Liver (tissue), 9 donors: ENCODE data around the gene TOE1. TPM values are rescaled to one million over a fixed set of nuclear protein-coding genes. Genes with fewer than 3 reads are reported as not detected.

Experiments
- DNase-seq: peaks from one replicate; pipeline ENCODE4 v3.0.0-alpha.2; 2017; ENCODE audit warnings: low spot score
- H3K27ac ChIP-seq, 2 donors: one replicate each; pipeline ENCODE4 v1.7.0; 2013; ENCODE audit warnings: inconsistent platforms in 2 of 2, low read length in 2 of 2, control low read depth in 1 of 2, low read depth in 1 of 2, mild to moderate bottlenecking in 1 of 2
- H3K27me3 ChIP-seq, 4 donors: one replicate each; pipeline versions ENCODE4 v1.6.1 to v1.7.0; 2013; ENCODE audit warnings: low read length in 3 of 4, inconsistent platforms in 1 of 4, mild to moderate bottlenecking in 1 of 4, moderate library complexity in 1 of 4; ENCODE audit not compliant: control insufficient read depth in 4 of 4, insufficient read depth in 4 of 4
- H3K36me3 ChIP-seq, 4 donors: one replicate each; pipeline versions ENCODE4 v1.6.1 to v1.7.0; 2013; ENCODE audit warnings: low read length in 3 of 4, mild to moderate bottlenecking in 3 of 4, low read depth in 1 of 4, moderate library complexity in 1 of 4; ENCODE audit not compliant: control insufficient read depth in 4 of 4, insufficient read depth in 3 of 4
- H3K4me1 ChIP-seq, 4 donors: one replicate each; pipeline versions ENCODE4 v1.6.1 to v1.7.0; 2013; ENCODE audit warnings: low read length in 3 of 4, mild to moderate bottlenecking in 3 of 4, moderate library complexity in 1 of 4; ENCODE audit not compliant: control insufficient read depth in 4 of 4, insufficient read depth in 4 of 4
- H3K4me3 ChIP-seq, 3 donors: one replicate each; pipeline versions ENCODE4 v1.6.1 to v1.7.0; 2013; ENCODE audit warnings: low read length in 3 of 3, control low read depth in 1 of 3, low read depth in 1 of 3, mild to moderate bottlenecking in 1 of 3
- H3K9ac ChIP-seq, 2 donors: one replicate each; pipeline ENCODE4 v1.7.0; 2013; ENCODE audit warnings: low read length in 2 of 2, mild to moderate bottlenecking in 2 of 2, moderate library complexity in 2 of 2, control low read depth in 1 of 2, low read depth in 1 of 2
- H3K9me3 ChIP-seq, 4 donors: one replicate each; pipeline versions ENCODE4 v1.6.1 to v1.7.0; 2013; ENCODE audit warnings: low read length in 3 of 4; ENCODE audit not compliant: control insufficient read depth in 4 of 4
- EGR1 ChIP-seq, 2 donors: IDR thresholded peaks; 2 replicates each; pipeline ENCODE4 v1.6.1; 2016 to 2018; ENCODE audit warnings: antibody characterized with exemption in 2 of 2, low read depth in 2 of 2
- FOXA1 ChIP-seq: IDR thresholded peaks from 2 replicates; pipeline ENCODE4 v1.6.1; 2016; ENCODE audit warnings: antibody characterized with exemption
- FOXA2 ChIP-seq: IDR thresholded peaks from 2 replicates; pipeline ENCODE4 v1.6.1; 2016; ENCODE audit warnings: antibody characterized with exemption
- GABPA ChIP-seq, 2 donors: IDR thresholded peaks in 1 of 2; conservative IDR thresholded peaks in 1 of 2; 2 replicates each; pipeline ENCODE4 v1.6.1; 2016; ENCODE audit warnings: antibody characterized with exemption in 2 of 2, mild to moderate bottlenecking in 1 of 2, moderate library complexity in 1 of 2
- HNF4A ChIP-seq, 2 donors: conservative IDR thresholded peaks; 2 replicates each; pipeline ENCODE4 v1.6.1; 2016; ENCODE audit warnings: antibody characterized with exemption in 2 of 2, mild to moderate bottlenecking in 2 of 2
- HNF4G ChIP-seq: IDR thresholded peaks from 2 replicates; pipeline ENCODE4 v1.6.1; 2016; ENCODE audit warnings: antibody characterized with exemption
- JUND ChIP-seq, 2 donors: IDR thresholded peaks; 2 replicates each; pipeline ENCODE4 v1.6.1; 2016; ENCODE audit warnings: antibody characterized with exemption in 2 of 2
- NR2F2 ChIP-seq: IDR thresholded peaks from 2 replicates; pipeline ENCODE4 v1.6.1; 2016; ENCODE audit warnings: antibody characterized with exemption
- RAD21 ChIP-seq, 2 donors: IDR thresholded peaks; 2 replicates each; pipeline ENCODE4 v1.6.1; 2016; ENCODE audit warnings: antibody characterized with exemption in 2 of 2, mild to moderate bottlenecking in 2 of 2
- RXRA ChIP-seq, 2 donors: IDR thresholded peaks; 2 replicates each; pipeline ENCODE4 v1.6.1; 2017 to 2018; ENCODE audit warnings: antibody characterized with exemption in 2 of 2, mild to moderate bottlenecking in 1 of 2
- SP1 ChIP-seq: IDR thresholded peaks from 2 replicates; pipeline ENCODE4 v1.6.1; 2018; ENCODE audit warnings: antibody characterized with exemption, mild to moderate bottlenecking
- TAF1 ChIP-seq: conservative IDR thresholded peaks from 2 replicates; pipeline ENCODE4 v1.6.1; 2016; ENCODE audit warnings: antibody characterized with exemption, mild to moderate bottlenecking
- YY1 ChIP-seq: IDR thresholded peaks from 2 replicates; pipeline ENCODE4 v1.6.1; 2016; ENCODE audit warnings: antibody characterized with exemption, mild to moderate bottlenecking
- WGBS: extraction: QIAGEN DNeasy Blood & Tissue Kit; methylation state at CpG from one replicate; pipeline ENCODE4 v1.1.7; 2013; 5-methylcytosine and 5-hydroxymethylcytosine counted together
- polyA plus RNA-seq, 2 donors: library from polyadenylated mRNA; stranded (reverse) in 1 of 2; unstranded in 1 of 2; fragments of 200-250 nt in 1 of 2; fragments of >200 nt in 1 of 2; fragmentation: Nextera tagmentation in 1 of 2; extraction: Ambion mirVana in 1 of 2; gene quantifications; one replicate each; pipeline versions ENCODE4 v1.2.1 to v1.2.3, GENCODE V29; 2013 to 2015
- total RNA-seq, 2 donors: library from RNA; depleted of rRNA; stranded (reverse); fragments of >200 nt; gene quantifications; one replicate each; pipeline ENCODE4 v1.2.3, GENCODE V29; 2014
- TF ChIP-seq, protein P1 (sequence below): IDR thresholded peaks from 2 replicates; pipeline ENCODE4 v1.6.1; 2016; ENCODE audit warnings: antibody characterized with exemption
- TF ChIP-seq, protein P2 (sequence below): IDR thresholded peaks from 2 replicates; pipeline ENCODE4 v1.6.1; 2016; ENCODE audit warnings: antibody characterized with exemption
- TF ChIP-seq, protein P3 (sequence below): IDR thresholded peaks from 2 replicates; pipeline ENCODE4 v1.6.1; 2016; ENCODE audit warnings: antibody characterized with exemption, mild to moderate bottlenecking
- donor health status: healthy.
- donor health status: healthy.
- donor health status: healthy.
- donor health status: healthy.
- donor health status: healthy.

TOE1 gene
- total and polyA plus RNA-seq, 4 donors = 3.5 to 9.1 (median 5.8) TPM

DNA sequence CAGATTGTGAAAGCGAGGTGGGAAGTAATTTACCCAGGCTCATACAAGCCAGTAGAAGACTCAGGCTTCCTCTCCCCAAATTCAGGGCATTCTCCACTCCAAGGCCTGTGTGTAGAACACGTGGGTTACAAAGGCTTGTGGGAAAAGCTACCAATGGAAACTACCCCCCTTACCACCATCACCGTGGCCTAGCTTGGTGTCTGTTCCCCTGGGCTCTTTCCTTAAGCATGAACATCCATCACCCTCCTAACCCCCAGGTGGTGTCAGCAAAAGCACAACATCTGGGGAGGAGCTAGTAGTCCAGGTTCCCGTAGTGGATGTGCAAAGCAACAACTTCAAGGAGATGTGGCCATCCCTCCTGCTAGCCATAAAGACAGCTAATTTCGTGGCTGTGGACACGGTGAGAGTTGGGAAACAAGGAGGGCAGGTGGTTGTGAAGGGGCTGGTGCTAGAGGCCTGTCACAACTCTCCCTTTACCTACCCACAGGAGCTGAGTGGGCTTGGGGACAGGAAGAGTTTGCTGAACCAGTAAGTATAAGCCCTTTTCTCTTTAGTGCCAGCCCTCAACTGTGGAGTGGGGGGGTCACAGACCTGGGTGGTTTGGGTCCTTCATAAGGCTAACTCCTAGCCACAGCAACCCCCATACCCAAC, 971 bp downstream of the TOE1 start:
- peak overlapping the region; percentile 97 to 98 for H3K27ac ChIP-seq
- peak overlapping the region; percentile 66 to 84 for H3K9ac ChIP-seq
- H3K4me3 ChIP-seq = peak overlapping the region; percentile 79 to 98 (median 80)
- H3K4me1 ChIP-seq = peaks cover 3 to 25% (median 17%) of the 10 kb centered on the region in 4 donors
- no peak for DNase-seq
- TF ChIP-seq RXRA (IDR thresholded peaks at IDR 0.05) = no peak
- TF ChIP-seq TAF1 = no peak
- TF ChIP-seq, protein P1, sequence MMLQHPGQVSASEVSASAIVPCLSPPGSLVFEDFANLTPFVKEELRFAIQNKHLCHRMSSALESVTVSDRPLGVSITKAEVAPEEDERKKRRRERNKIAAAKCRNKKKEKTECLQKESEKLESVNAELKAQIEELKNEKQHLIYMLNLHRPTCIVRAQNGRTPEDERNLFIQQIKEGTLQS = no peak
- no peak for TF ChIP-seq FOXA1
- no peak for TF ChIP-seq JUND (IDR thresholded peaks at IDR 0.05)
- TF ChIP-seq YY1 = no peak
- no peak for TF ChIP-seq HNF4A (conservative IDR thresholded peaks at IDR 0.05)
- no peak for TF ChIP-seq RAD21 (IDR thresholded peaks at IDR 0.05)
- peaks cover 6 to 43% (median 20%) of the 10 kb centered on the region in 4 donors for H3K36me3 ChIP-seq
- no peaks in the 10 kb centered on the region for H3K9me3 ChIP-seq
- no peaks in the 10 kb centered on the region for H3K27me3 ChIP-seq
- 32% methylated on average over 6 of the region's 6 CpGs for WGBS

DNA sequence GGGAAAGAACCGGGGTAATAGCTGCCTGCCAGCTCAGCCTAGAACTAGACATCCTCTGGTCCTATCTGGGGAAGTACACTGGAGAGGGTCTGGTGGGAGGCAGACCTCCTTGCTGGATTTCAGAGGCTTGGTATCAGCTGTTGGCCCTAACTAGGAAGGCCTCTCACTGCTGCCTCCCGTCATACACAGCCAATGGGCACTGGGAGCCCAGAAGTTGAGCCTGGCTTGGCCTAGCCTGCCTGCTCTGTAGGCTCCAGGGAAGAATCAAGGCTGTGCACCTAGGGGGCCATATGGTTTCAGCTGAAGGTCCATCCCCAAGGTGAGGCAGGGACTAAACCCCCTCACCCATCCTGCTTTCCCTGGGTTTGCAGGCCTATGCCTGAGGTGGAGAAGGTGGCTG, 4.5 kb downstream of the TOE1 start:
- no peak overlapping the region for H3K27ac ChIP-seq
- peaks cover 6 to 49% (median 23%) of the 10 kb centered on the region in 4 donors for H3K36me3 ChIP-seq
- no peak for DNase-seq
- H3K4me3 ChIP-seq = no peak overlapping the region
- H3K4me1 ChIP-seq = peaks cover 3 to 25% (median 23%) of the 10 kb centered on the region in 4 donors
- TF ChIP-seq GABPA (IDR thresholded peaks at IDR 0.05 in 1 of 2, conservative IDR thresholded peaks at IDR 0.05 in 1 of 2) (no peak), HNF4A (conservative IDR thresholded peaks at IDR 0.05) (no peak), SP1 (no peak), HNF4G (no peak), FOXA2 (no peak), RAD21 (IDR thresholded peaks at IDR 0.05) (no peak), FOXA1 (no peak), RXRA (IDR thresholded peaks at IDR 0.05) (no peak), NR2F2 (no peak), EGR1 (IDR thresholded peaks at IDR 0.05; ENCODE audit: low read depth in 2 of 2) (no peak), YY1 (no peak), JUND (IDR thresholded peaks at IDR 0.05) (no peak)
- TF ChIP-seq, protein P2, sequence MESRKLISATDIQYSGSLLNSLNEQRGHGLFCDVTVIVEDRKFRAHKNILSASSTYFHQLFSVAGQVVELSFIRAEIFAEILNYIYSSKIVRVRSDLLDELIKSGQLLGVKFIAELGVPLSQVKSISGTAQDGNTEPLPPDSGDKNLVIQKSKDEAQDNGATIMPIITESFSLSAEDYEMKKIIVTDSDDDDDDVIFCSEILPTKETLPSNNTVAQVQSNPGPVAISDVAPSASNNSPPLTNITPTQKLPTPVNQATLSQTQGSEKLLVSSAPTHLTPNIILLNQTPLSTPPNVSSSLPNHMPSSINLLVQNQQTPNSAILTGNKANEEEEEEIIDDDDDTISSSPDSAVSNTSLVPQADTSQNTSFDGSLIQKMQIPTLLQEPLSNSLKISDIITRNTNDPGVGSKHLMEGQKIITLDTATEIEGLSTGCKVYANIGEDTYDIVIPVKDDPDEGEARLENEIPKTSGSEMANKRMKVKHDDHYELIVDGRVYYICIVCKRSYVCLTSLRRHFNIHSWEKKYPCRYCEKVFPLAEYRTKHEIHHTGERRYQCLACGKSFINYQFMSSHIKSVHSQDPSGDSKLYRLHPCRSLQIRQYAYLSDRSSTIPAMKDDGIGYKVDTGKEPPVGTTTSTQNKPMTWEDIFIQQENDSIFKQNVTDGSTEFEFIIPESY = no peak
- TF ChIP-seq, protein P1 = no peak
- TF ChIP-seq, protein P3, sequence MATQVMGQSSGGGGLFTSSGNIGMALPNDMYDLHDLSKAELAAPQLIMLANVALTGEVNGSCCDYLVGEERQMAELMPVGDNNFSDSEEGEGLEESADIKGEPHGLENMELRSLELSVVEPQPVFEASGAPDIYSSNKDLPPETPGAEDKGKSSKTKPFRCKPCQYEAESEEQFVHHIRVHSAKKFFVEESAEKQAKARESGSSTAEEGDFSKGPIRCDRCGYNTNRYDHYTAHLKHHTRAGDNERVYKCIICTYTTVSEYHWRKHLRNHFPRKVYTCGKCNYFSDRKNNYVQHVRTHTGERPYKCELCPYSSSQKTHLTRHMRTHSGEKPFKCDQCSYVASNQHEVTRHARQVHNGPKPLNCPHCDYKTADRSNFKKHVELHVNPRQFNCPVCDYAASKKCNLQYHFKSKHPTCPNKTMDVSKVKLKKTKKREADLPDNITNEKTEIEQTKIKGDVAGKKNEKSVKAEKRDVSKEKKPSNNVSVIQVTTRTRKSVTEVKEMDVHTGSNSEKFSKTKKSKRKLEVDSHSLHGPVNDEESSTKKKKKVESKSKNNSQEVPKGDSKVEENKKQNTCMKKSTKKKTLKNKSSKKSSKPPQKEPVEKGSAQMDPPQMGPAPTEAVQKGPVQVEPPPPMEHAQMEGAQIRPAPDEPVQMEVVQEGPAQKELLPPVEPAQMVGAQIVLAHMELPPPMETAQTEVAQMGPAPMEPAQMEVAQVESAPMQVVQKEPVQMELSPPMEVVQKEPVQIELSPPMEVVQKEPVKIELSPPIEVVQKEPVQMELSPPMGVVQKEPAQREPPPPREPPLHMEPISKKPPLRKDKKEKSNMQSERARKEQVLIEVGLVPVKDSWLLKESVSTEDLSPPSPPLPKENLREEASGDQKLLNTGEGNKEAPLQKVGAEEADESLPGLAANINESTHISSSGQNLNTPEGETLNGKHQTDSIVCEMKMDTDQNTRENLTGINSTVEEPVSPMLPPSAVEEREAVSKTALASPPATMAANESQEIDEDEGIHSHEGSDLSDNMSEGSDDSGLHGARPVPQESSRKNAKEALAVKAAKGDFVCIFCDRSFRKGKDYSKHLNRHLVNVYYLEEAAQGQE = no peak
- H3K27me3 ChIP-seq = no peaks in the 10 kb centered on the region
- H3K9me3 ChIP-seq = no peaks in the 10 kb centered on the region
- H3K9ac ChIP-seq = no peak overlapping the region
- 99% methylated on average over 2 of the region's 2 CpGs for WGBS
